ENCODE data around the gene PPP1R9A.

- TF ChIP-seq ELF4 (IDR thresholded peaks at IDR 0.05) (no peak), LEF1 (IDR thresholded peaks at IDR 0.05; ENCODE audit: borderline replicate concordance) (no peak), NFRKB (IDR thresholded peaks at IDR 0.05) (no peak), FOXA1 (IDR thresholded peaks at IDR 0.05) (no peak), SP1 (IDR thresholded peaks at IDR 0.05) (no peak), FOXK2 (IDR thresholded peaks at IDR 0.05) (no peak), L3MBTL2 (conservative IDR thresholded peaks at IDR 0.05) (no peak), ARNT (IDR thresholded peaks at IDR 0.05) (no peak), SUZ12 (IDR thresholded peaks at IDR 0.05) (no peak)
Observed at GRCh38 chr7:94949532-94949931, 42.1 kb downstream of the PPP1R9A start.

All from HEK293T (cell line).